ENCODE measurements around the gene RPL35.

DNA sequence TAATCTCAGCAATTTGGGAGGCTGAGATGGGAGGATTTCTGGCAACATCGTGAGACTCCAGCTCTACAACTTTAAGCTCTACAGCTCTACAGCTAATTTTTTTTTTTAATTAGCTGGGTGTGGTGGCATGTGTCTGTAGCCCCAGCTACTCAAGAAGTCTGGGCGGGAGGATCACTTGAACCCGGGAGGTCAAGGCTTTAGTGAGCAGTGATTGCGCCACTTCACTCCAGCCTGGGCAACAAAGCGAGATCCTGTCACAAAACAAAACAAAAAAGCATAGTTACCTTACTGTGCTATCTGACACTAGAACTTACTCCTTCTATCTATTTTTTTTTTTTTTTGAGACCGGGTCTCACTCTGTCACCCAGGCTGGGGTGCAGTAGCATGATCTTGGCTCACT lies 14.8 kb downstream of the RPL35 start:
- TF ChIP-seq, protein P1, sequence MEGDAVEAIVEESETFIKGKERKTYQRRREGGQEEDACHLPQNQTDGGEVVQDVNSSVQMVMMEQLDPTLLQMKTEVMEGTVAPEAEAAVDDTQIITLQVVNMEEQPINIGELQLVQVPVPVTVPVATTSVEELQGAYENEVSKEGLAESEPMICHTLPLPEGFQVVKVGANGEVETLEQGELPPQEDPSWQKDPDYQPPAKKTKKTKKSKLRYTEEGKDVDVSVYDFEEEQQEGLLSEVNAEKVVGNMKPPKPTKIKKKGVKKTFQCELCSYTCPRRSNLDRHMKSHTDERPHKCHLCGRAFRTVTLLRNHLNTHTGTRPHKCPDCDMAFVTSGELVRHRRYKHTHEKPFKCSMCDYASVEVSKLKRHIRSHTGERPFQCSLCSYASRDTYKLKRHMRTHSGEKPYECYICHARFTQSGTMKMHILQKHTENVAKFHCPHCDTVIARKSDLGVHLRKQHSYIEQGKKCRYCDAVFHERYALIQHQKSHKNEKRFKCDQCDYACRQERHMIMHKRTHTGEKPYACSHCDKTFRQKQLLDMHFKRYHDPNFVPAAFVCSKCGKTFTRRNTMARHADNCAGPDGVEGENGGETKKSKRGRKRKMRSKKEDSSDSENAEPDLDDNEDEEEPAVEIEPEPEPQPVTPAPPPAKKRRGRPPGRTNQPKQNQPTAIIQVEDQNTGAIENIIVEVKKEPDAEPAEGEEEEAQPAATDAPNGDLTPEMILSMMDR (IDR thresholded peaks at IDR 0.05): no peak
- TF ChIP-seq POLR2A (IDR thresholded peaks at IDR 0.05) (no peak), POLR2AphosphoS5 (IDR thresholded peaks at IDR 0.05) (no peak)
